A549 (cell line): ENCODE data around the gene C16orf54.
"Not testable (repeated sequence)": the region's sequence is repeated elsewhere in the genome, so short reads cannot be mapped to it uniquely, and the experiment has no call there.

ENCODE experiments used
- CTCF ChIP-seq: fragments of >200 bp; sonication (Bioruptor Twin); formaldehyde crosslinking; IDR thresholded peaks from 3 replicates; pipeline ENCODE4 v1.5.1; 2016
- E2F6 ChIP-seq: IDR thresholded peaks from 2 replicates; pipeline ENCODE4 v1.6.1; 2012; ENCODE audit warnings: low read depth, borderline replicate concordance
- HES2 ChIP-seq: fragments of >200 bp; sonication (Bioruptor Twin); formaldehyde crosslinking; IDR thresholded peaks from 2 replicates; pipeline ENCODE4 v1.6.1; 2016
- JUN ChIP-seq, 2 experiments: fragments of >200 bp; sonication (Bioruptor Twin); formaldehyde crosslinking; IDR thresholded peaks; 2 replicates in 1 of 2; 3 replicates in 1 of 2; pipeline ENCODE4 v1.6.1; 2016 to 2017
- MAFK ChIP-seq: fragments of 450-650 bp; IDR thresholded peaks from 2 replicates; pipeline ENCODE4 v1.6.1; 2014; ENCODE audit not compliant: partially characterized antibody
- MYC ChIP-seq: IDR thresholded peaks from 2 replicates; pipeline ENCODE4 v1.6.1; 2012; ENCODE audit warnings: mild to moderate bottlenecking, inconsistent platforms, low read length, improper control_type of control experiment, borderline replicate concordance
- NPAS2 ChIP-seq: fragments of 250-450 bp; sonication (Bioruptor Pico); IDR thresholded peaks from 2 replicates; pipeline ENCODE4 v1.8.0; 2022; ENCODE audit warnings: mild to moderate bottlenecking, moderate library complexity, borderline replicate concordance
- NR3C1 ChIP-seq: fragments of >200 bp; sonication (Bioruptor Twin); formaldehyde crosslinking; IDR thresholded peaks from 3 replicates; pipeline ENCODE4 v1.6.1; 2017
- POLR2A ChIP-seq: IDR thresholded peaks from 2 replicates; pipeline ENCODE4 v1.6.1; 2012; ENCODE audit warnings: mild to moderate bottlenecking, low read length
- POLR2AphosphoS2 ChIP-seq: conservative IDR thresholded peaks from 2 replicates; pipeline ENCODE4 v1.6.1; 2012; ENCODE audit warnings: low read length, improper control_type of control experiment, inconsistent platforms
- RAD21 ChIP-seq, 2 experiments: fragments of >200 bp in 1 of 2; sonication (Bioruptor Twin) in 1 of 2; formaldehyde crosslinking in 1 of 2; IDR thresholded peaks in 1 of 2; conservative IDR thresholded peaks in 1 of 2; 2 replicates in 1 of 2; 3 replicates in 1 of 2; pipeline ENCODE4 v1.6.1; 2012 to 2018; ENCODE audit warnings: inconsistent platforms in 1 of 2
- USF2 ChIP-seq: fragments of 450-650 bp; IDR thresholded peaks from 2 replicates; pipeline ENCODE4 v1.6.1; 2014; ENCODE audit warnings: antibody characterized with exemption

- not testable (repeated sequence) for TF ChIP-seq RAD21 (conservative IDR thresholded peaks at IDR 0.05 in 1 of 2, IDR thresholded peaks at IDR 0.05 in 1 of 2); MYC; CTCF; NR3C1; USF2; MAFK; HES2; E2F6; POLR2A; NPAS2; JUN (IDR thresholded peaks at IDR 0.05); POLR2AphosphoS2
Observed at GRCh38 chr16:29709657-29710056, 36.1 kb downstream of the C16orf54 start.
